Esophagus (tissue), 2 donors: Measurements from ENCODE around the gene GABRD. TPM values are rescaled to one million over a fixed set of nuclear protein-coding genes. Genes with fewer than 3 reads are reported as not detected.

Experiments used
- H3K27ac ChIP-seq, 2 donors: one replicate each; pipeline ENCODE4 v1.5.1; 2013; ENCODE audit warnings: low read depth in 2 of 2, mild to moderate bottlenecking in 2 of 2, inconsistent platforms in 1 of 2, low read length in 1 of 2, moderate library complexity in 1 of 2
- H3K27me3 ChIP-seq, 2 donors: one replicate each; pipeline ENCODE4 v1.6.1; 2013; ENCODE audit warnings: low read length in 2 of 2, control low read depth in 1 of 2, mild to moderate bottlenecking in 1 of 2; ENCODE audit not compliant: insufficient read depth in 2 of 2, control insufficient read depth in 1 of 2
- H3K36me3 ChIP-seq, 2 donors: one replicate each; pipeline ENCODE4 v1.6.1; 2013; ENCODE audit warnings: low read length in 1 of 2; ENCODE audit not compliant: control insufficient read depth in 2 of 2, insufficient read depth in 2 of 2
- H3K4me1 ChIP-seq, 2 donors: one replicate each; pipeline ENCODE4 v1.6.1; 2013; ENCODE audit warnings: low read length in 1 of 2; ENCODE audit not compliant: control insufficient read depth in 2 of 2, insufficient read depth in 2 of 2
- H3K4me3 ChIP-seq, 2 donors: one replicate each; pipeline ENCODE4 v1.5.1; 2013; ENCODE audit warnings: low read length in 2 of 2, mild to moderate bottlenecking in 2 of 2, low read depth in 1 of 2, moderate library complexity in 1 of 2
- H3K9me3 ChIP-seq, 2 donors: one replicate each; pipeline ENCODE4 v1.6.1; 2013; ENCODE audit warnings: mild to moderate bottlenecking in 2 of 2, low read depth in 1 of 2, low read length in 1 of 2, moderate library complexity in 1 of 2; ENCODE audit not compliant: control insufficient read depth in 2 of 2, insufficient read depth in 1 of 2
- WGBS, 2 donors: extraction: QIAGEN DNeasy Blood & Tissue Kit; methylation state at CpG; one replicate each; pipeline ENCODE4 v1.1.7; 2013; 5-methylcytosine and 5-hydroxymethylcytosine counted together
- polyA plus RNA-seq, 2 donors: library from polyadenylated mRNA; stranded (reverse); fragments of 200-250 nt; gene quantifications; one replicate each; pipeline ENCODE4 v1.2.3, GENCODE V29; 2013
- donor health status: healthy with polysubstance abuse.
- donor health status: Bipolar disorder and iron deficiency.

Gene GABRD
- polyA plus RNA-seq, 2 donors: 0.27 to 0.90 TPM

- WGBS, 2 donors: 70 to 72% methylated on average over 13 of the region's 13 CpGs
- no peaks in the 10 kb centered on the region for H3K27me3 ChIP-seq
These were observed 14.0 kb downstream of the GABRD start for GRCh38 chr1:2033165-2033564.

DNA sequence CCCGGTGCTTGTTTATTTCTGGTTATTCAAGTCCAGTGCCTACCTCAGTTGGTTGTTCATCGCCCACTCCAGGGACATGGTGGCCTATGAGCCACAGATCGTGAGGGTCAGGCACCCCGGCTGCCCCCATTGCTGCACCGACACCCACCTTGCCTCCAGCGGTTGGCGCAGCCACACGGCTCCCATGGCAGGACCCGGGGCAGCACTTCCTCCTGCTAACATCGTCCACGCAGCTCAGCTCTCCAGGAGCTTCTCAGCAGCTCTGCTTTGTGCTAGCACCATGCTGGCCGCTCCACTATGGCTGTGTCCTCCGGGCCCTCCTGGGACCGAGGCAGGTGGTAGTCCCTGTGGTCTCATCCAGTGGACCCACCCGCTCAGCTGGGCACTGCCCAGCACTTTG is 17.1 kb downstream of the GABRD start:
- H3K27me3 ChIP-seq: no peaks in the 10 kb centered on the region
- H3K9me3 ChIP-seq: no peaks in the 10 kb centered on the region
- H3K4me1 ChIP-seq: no peaks in the 10 kb centered on the region
- no peaks in the 10 kb centered on the region for H3K36me3 ChIP-seq
- H3K27ac ChIP-seq: no peak overlapping the region
- 81 to 89% methylated on average over 15 of the region's 15 CpGs for WGBS, 2 donors
- H3K4me3 ChIP-seq: no peak overlapping the region

More at GRCh38 chr1:2033165-2033564, 14.0 kb downstream of the GABRD start:
- Histone ChIP-seq H3K27ac (no peak overlapping the region), H3K4me1 (no peaks in the 10 kb centered on the region), H3K4me3 (no peak overlapping the region), H3K36me3 (no peaks in the 10 kb centered on the region), H3K9me3 (no peaks in the 10 kb centered on the region)

GRCh38 chr1:2037314-2037979 is 18.3 kb downstream of the GABRD start:
- Histone ChIP-seq H3K9me3 (no peaks in the 10 kb centered on the region), H3K27ac (no peak overlapping the region), H3K4me1 (no peaks in the 10 kb centered on the region), H3K4me3 (no peak overlapping the region), H3K27me3 (no peaks in the 10 kb centered on the region), H3K36me3 (no peaks in the 10 kb centered on the region)
- 80 to 85% methylated on average over 18 of the region's 18 CpGs for WGBS, 2 donors

DNA sequence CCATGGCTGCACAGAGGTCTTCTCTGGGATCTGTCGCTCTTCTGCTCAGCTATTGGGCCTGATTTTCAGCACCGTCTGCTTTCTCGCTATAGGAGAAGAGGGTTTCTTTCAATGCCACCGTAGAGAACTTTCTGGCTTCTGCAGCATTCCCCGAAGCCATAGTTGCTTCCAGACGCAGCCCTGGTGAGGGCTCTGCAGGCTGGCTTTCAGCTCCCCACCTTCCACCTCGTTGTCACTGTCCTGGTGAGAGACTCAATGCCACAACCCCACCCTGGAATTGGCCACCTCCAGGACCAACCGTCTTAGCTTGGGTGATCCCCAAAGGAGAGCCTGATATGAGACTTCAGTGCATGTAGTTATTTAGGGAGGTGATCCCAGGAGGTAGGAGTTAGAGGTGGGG is 19.1 kb downstream of the GABRD start:
- Histone ChIP-seq H3K27me3 (no peaks in the 10 kb centered on the region), H3K9me3 (no peaks in the 10 kb centered on the region), H3K4me1 (no peaks in the 10 kb centered on the region), H3K4me3 (no peak overlapping the region), H3K36me3 (no peaks in the 10 kb centered on the region), H3K27ac (no peak overlapping the region)
- 91 to 92% methylated on average over 8 of the region's 8 CpGs for WGBS, 2 donors

GRCh38 chr1:2039251-2039650 is 20.1 kb downstream of the GABRD start:
- Histone ChIP-seq H3K27me3 (no peaks in the 10 kb centered on the region), H3K9me3 (no peaks in the 10 kb centered on the region), H3K4me3 (no peak overlapping the region), H3K4me1 (no peaks in the 10 kb centered on the region), H3K36me3 (no peaks in the 10 kb centered on the region), H3K27ac (no peak overlapping the region)
- WGBS, 2 donors: 78 to 82% methylated on average over 8 of the region's 8 CpGs

DNA sequence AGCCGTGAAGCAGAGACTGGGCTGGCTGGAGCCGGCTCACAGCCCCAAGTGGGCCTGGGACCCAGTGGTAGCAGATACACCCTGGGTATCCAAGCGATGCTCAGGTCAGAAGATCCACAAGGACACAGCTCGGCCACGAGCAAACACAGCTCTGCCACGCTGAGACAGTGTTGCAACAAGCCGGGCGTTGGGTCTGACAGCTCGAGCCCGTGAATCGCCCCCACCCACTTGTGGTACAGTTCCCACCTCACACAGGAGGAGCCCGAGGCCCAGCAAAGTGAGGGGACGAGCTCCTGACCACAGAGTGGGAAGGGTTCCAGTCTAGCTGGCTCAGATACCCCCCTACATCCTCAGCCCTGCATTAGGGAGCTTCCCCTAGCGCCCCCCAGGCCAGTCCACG is 22.2 kb downstream of the GABRD start:
- no peaks in the 10 kb centered on the region for H3K36me3 ChIP-seq
- no peaks in the 10 kb centered on the region for H3K9me3 ChIP-seq
- WGBS, 2 donors: 76 to 81% methylated on average over 15 of the region's 15 CpGs
- no peak overlapping the region for H3K4me3 ChIP-seq
- no peaks in the 10 kb centered on the region for H3K27me3 ChIP-seq
- H3K4me1 ChIP-seq: peaks cover 0 to 8% of the 10 kb centered on the region in 2 donors
- no peak overlapping the region for H3K27ac ChIP-seq

DNA sequence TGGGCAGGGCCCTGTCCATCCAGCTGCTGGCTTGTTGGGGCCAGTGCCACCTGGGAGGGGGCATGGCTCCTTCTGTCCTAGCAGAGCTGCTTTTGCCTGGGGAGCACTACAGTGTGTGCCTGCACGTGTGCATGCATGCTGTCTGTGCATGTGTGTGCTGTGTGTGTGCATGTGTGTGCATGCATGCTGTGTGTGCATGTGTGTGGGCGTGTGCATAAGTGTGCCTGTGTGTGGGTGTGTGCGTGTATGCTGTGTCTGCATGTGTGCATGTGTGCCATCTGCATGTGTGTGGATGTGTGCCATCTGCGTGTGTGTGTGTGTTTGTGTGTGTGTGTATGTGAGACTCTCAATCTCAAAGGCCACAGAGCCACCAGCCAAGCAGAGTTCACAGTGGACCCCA is 22.7 kb downstream of the GABRD start:
- WGBS, 2 donors: 77 to 80% methylated on average over 4 of the region's 4 CpGs

DNA sequence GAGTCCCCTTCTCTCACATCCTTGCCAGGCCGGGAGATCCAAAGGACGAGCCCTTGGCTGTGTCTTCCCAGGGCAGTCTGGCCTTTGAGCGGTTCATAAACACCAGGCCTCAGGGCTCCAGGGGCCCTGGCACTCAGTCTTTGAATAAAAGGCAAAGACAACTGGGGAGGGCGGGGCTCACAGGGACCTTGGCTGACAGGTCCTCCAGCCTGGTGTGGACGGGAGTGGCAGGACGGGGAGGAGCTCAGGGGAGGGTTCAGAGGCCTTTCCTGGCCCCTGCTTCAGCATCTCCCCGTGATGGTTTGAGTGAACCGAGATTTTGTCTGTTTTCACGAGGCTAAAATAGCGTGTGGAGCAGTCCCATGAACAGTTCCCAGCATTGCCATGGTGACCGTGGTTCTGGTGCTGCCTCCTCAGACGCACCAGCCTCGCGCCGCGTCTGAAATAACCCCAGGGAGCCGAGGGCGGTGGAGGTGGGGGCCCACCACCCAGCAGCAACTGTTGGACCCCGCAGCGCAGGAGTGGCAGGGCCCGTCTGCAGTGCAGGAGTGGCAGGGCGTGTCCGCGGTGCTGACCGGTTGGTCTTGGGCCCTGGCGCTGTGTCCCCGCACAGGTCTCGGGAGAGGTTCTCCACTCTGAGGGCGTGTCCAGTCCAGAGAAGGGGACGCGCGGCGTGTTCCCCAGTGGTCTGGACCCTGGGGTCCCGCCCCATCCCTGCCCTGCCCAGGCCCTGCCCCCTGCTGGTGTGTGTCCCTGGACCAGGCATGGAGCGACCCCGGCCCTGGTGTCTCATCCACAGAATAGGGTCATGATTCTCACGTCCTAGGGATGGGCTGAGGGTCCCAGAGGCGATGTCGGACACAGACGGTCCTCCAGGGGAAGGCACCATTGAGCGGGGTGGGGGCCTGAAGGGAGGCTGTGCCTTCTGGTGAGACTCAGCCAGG is 24.0 kb downstream of the GABRD start:
- Histone ChIP-seq H3K9me3 (no peaks in the 10 kb centered on the region), H3K27me3 (no peaks in the 10 kb centered on the region), H3K4me1 (peaks cover 0 to 8% of the 10 kb centered on the region in 2 donors), H3K27ac (no peak overlapping the region), H3K4me3 (no peak overlapping the region), H3K36me3 (no peaks in the 10 kb centered on the region)
- 59 to 64% methylated on average over 37 to 41 of the region's 41 CpGs for WGBS, 2 donors

More for the DNA sequence above, 22.7 kb downstream of the GABRD start:
- Histone ChIP-seq H3K9me3 (no peaks in the 10 kb centered on the region), H3K4me3 (no peak overlapping the region), H3K27me3 (no peaks in the 10 kb centered on the region), H3K4me1 (peaks cover 0 to 8% of the 10 kb centered on the region in 2 donors), H3K27ac (no peak overlapping the region), H3K36me3 (no peaks in the 10 kb centered on the region)

GRCh38 chr1:2043886-2044285 is 24.7 kb downstream of the GABRD start:
- Histone ChIP-seq H3K4me1 (peaks cover 0 to 8% of the 10 kb centered on the region in 2 donors), H3K27ac (no peak overlapping the region), H3K9me3 (no peaks in the 10 kb centered on the region), H3K4me3 (no peak overlapping the region), H3K27me3 (no peaks in the 10 kb centered on the region), H3K36me3 (no peaks in the 10 kb centered on the region)
- WGBS, 2 donors: 96% methylated on average over 4 of the region's 4 CpGs
